ENCODE results near the gene ANKS3.

ANKS3 gene

GRCh38 chr16:4766875-4767628 lies 33.0 kb upstream of the ANKS3 start, which contains the start of gene ZNF500:
ZNF500 (minus strand) TSS chr16:4767162; CDS start chr16:4765978, 1,184 bp downstream.
- no peak for TF ChIP-seq CTCF (IDR thresholded peaks at IDR 0.05; ENCODE audit: low read depth, low read length)
- in situ Hi-C loops (cut with HindIII; ENCODE audit: low sequenced_read_pairs) = no loop called here
- peak; percentile 95 for DNase-seq (ENCODE audit: low read depth, low spot score)
- H3K4me3 ChIP-seq (ENCODE audit: low read depth, low read length) = peak within 1 kb of the TSS; percentile 80

GRCh38 chr16:4765511-4766474 lies 31.7 kb upstream of the ANKS3 start:
- peak overlapping the region; percentile 80 for H3K4me3 ChIP-seq (ENCODE audit: low read depth, low read length)
- TF ChIP-seq CTCF (IDR thresholded peaks at IDR 0.05; ENCODE audit: low read depth, low read length) = no peak
- in situ Hi-C loops (cut with HindIII; ENCODE audit: low sequenced_read_pairs) = no loop called here
- no peak for DNase-seq (ENCODE audit: low read depth, low spot score)

GRCh38 chr16:4763791-4764190 lies 29.7 kb upstream of the ANKS3 start:
- TF ChIP-seq CTCF (IDR thresholded peaks at IDR 0.05; ENCODE audit: low read depth, low read length) = no peak
- in situ Hi-C loops (cut with HindIII; ENCODE audit: low sequenced_read_pairs) = no loop called here

GRCh38 chr16:4762205-4762604 lies 28.1 kb upstream of the ANKS3 start:
- H3K4me3 ChIP-seq (ENCODE audit: low read depth, low read length) = no peak overlapping the region
- in situ Hi-C loops (cut with HindIII; ENCODE audit: low sequenced_read_pairs) = no loop called here
- no peak for TF ChIP-seq CTCF (IDR thresholded peaks at IDR 0.05; ENCODE audit: low read depth, low read length)
- DNase-seq (ENCODE audit: low read depth, low spot score) = no peak

More at GRCh38 chr16:4763791-4764190, 29.7 kb upstream of the ANKS3 start:
- DNase-seq (ENCODE audit: low read depth, low spot score) = no peak
- no peak overlapping the region for H3K4me3 ChIP-seq (ENCODE audit: low read depth, low read length)

DNA sequence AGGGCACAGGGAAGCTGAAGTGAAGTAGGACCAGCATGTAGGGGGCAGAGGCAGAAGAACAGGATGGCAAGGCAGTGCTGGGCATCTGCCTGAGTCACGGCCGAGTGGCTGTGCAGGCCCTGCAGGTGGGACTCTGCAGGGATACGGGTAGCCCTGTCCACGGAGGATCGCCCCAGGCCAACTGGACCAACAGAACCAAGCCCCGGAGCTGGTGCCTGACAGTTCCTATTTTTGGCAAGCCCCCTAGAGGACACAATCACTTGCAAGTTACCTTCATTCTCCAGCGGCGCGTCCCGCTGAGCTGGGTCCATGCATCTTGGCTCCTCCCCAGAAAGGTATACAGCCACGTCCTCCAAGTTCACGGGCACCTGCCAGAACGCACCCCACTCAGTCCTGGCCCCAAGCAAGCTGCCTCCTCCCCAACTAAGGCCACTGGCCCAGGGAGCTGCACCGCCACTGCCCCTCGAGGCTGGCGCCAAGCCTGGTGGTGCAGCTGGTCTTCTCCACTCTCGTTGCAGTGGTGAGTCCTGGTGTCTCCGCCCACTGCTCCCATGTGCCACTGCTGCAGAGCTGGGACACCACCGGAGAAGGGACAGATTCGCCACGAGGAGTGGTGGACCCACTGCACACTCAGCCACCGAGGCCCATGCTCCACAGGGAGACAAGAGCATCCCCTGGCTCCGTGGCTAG lies 26.3 kb upstream of the ANKS3 start:
- no peak for DNase-seq (ENCODE audit: low read depth, low spot score)
- no peak for TF ChIP-seq CTCF (IDR thresholded peaks at IDR 0.05; ENCODE audit: low read depth, low read length)
- H3K4me3 ChIP-seq (ENCODE audit: low read depth, low read length) = no peak overlapping the region
- in situ Hi-C loops (cut with HindIII; ENCODE audit: low sequenced_read_pairs) = no loop called here

GRCh38 chr16:4755687-4756086 lies 21.6 kb upstream of the ANKS3 start:
- in situ Hi-C loops (cut with HindIII; ENCODE audit: low sequenced_read_pairs) = no loop called here
- no peak overlapping the region for H3K4me3 ChIP-seq (ENCODE audit: low read depth, low read length)
- no peak for TF ChIP-seq CTCF (IDR thresholded peaks at IDR 0.05; ENCODE audit: low read depth, low read length)
- DNase-seq (ENCODE audit: low read depth, low spot score) = no peak

Data from astrocyte of the spinal cord (primary cell).